Measurements from ENCODE around the gene MYG1.
A peak's percentile ranks its signal among the peaks of the same experiment; 100 is the strongest.

MYG1 gene

DNA sequence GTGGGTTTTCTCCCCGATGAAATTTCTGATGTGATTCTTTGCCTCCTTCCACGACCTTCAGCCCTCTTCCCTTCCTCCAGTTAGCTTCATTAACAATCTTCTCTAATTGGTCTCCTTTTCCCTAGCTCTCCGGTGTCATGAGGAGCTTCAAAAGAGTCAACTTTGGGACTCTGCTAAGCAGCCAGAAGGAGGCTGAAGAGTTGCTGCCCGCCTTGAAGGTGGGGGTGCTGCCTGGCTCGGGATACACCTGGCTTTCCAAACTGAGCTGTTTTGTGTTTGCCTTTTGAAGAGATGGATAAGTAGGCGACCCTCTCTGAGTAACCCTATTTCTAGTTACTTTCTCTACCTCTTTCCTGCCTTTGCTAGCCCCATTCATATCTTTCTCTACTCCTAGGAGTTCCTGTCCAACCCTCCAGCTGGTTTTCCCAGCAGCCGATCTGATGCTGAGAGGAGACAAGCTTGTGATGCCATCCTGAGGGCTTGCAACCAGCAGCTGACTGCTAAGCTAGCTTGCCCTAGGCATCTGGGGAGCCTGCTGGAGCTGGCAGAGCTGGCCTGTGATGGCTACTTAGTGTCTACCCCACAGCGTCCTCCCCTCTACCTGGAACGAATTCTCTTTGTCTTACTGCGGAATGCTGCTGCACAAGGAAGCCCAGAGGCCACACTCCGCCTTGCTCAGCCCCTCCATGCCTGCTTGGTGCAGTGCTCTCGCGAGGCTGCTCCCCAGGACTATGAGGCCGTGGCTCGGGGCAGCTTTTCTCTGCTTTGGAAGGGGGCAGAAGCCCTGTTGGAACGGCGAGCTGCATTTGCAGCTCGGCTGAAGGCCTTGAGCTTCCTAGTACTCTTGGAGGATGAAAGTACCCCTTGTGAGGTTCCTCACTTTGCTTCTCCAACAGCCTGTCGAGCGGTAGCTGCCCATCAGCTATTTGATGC lies 30.6 kb upstream of the MYG1 start:
- Histone ChIP-seq H3K9me3 (ENCODE audit: control insufficient read depth, insufficient read depth, low read depth, low read length) (no peaks in the 10 kb centered on the region), H3K36me3 (ENCODE audit: control insufficient read depth in 2 of 2, insufficient read depth in 1 of 2, low read length in 2 of 2) (peaks cover 22 to 43% of the 10 kb centered on the region in 2 experiments; a peak in 2 of 3 replicates), H3K4me3 (ENCODE audit: low read depth, low read length) (peak overlapping the region; percentile 74), H3K4me1 (ENCODE audit: control insufficient read depth, insufficient read depth, low read length) (peaks cover 5% of the 10 kb centered on the region; the same call in 1 of the 2 replicates), H3K27ac (ENCODE audit: extremely low read depth, low read depth, low read length) (peak overlapping the region; percentile 75; the same call in 1 of the 2 replicates)
- ChIA-PET POLR2A (interaction anchor here (0.6 to 3.8 kb wide), 18 partner anchors 10 to 619 kb away, joined by 3 to 22 read pairs (median 4); partner anchors contain the start of genes CSAD, KRT8, PFDN5 and SPRYD3), CTCF (interaction anchor here (0.5 to 6.7 kb wide), 15 partner anchors 9 to 259 kb away, joined by 3 to 144 read pairs (median 4); partner anchors contain the start of genes AAAS, ITGB7 and PFDN5)
- TF ChIP-seq ZNF341 (tag by site-specific recombination; IDR thresholded peaks at IDR 0.05; ENCODE audit: low read depth): peak; percentile 60
- no peak for TF ChIP-seq ZNF433 (tag by site-specific recombination; IDR thresholded peaks at IDR 0.05; ENCODE audit: low read depth)
- no peak for TF ChIP-seq ZNF785 (tag by site-specific recombination; IDR thresholded peaks at IDR 0.05)
- TF ChIP-seq, protein P1, sequence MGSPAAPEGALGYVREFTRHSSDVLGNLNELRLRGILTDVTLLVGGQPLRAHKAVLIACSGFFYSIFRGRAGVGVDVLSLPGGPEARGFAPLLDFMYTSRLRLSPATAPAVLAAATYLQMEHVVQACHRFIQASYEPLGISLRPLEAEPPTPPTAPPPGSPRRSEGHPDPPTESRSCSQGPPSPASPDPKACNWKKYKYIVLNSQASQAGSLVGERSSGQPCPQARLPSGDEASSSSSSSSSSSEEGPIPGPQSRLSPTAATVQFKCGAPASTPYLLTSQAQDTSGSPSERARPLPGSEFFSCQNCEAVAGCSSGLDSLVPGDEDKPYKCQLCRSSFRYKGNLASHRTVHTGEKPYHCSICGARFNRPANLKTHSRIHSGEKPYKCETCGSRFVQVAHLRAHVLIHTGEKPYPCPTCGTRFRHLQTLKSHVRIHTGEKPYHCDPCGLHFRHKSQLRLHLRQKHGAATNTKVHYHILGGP (tag by site-specific recombination; IDR thresholded peaks at IDR 0.05): peak; percentile 24; the same call in 1 of the 2 replicates
- no peak for TF ChIP-seq ZNF600 (tag by site-specific recombination; IDR thresholded peaks at IDR 0.05)
- TF ChIP-seq SETDB1 (IDR thresholded peaks at IDR 0.05; ENCODE audit: insufficient read length, low read length): no peak
- TF ChIP-seq MYNN (tag by site-specific recombination; IDR thresholded peaks at IDR 0.05; ENCODE audit: borderline replicate concordance): no peak
- no peak for TF ChIP-seq GFI1B (tag by site-specific recombination; IDR thresholded peaks at IDR 0.05)
- TF ChIP-seq PRDM1 (tag by site-specific recombination; IDR thresholded peaks at IDR 0.05): no peak
- TF ChIP-seq YY1 (tag by site-specific recombination; IDR thresholded peaks at IDR 0.05): no peak
- TF ChIP-seq ZNF248 (tag by site-specific recombination; IDR thresholded peaks at IDR 0.05): no peak

DNA sequence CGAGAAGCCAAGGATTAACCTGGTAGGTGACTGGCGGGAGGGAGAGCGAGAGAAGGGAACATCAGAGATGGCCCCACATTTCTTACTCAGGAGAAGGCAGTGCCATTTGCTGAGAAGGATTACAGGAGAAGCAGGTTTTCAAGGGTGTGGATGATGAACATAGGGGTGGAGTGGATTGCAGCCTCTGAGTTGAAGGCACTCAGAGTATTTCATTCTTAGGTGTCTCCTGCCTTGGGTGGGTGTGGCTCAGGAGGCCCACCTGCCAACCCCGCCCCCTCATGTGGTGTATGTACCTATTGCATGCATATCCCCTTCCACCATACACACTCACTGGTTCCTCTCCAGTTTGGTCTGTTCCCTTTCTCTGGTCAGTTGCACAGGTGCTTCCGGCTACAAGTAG lies 25.1 kb upstream of the MYG1 start:
- peaks cover 67 to 90% of the 10 kb centered on the region in 2 experiments for H3K36me3 ChIP-seq (ENCODE audit: control insufficient read depth in 2 of 2, insufficient read depth in 1 of 2, low read length in 2 of 2)
- POLR2A ChIA-PET: no interaction called here
- peak; percentile 80 for TF ChIP-seq KLF1 (tag by site-specific recombination; IDR thresholded peaks at IDR 0.05)
- TF ChIP-seq SCRT2 (tag by site-specific recombination; IDR thresholded peaks at IDR 0.05): no peak
- no peak for TF ChIP-seq ZNF514 (tag by site-specific recombination; IDR thresholded peaks at IDR 0.05)
- TF ChIP-seq, protein P2, sequence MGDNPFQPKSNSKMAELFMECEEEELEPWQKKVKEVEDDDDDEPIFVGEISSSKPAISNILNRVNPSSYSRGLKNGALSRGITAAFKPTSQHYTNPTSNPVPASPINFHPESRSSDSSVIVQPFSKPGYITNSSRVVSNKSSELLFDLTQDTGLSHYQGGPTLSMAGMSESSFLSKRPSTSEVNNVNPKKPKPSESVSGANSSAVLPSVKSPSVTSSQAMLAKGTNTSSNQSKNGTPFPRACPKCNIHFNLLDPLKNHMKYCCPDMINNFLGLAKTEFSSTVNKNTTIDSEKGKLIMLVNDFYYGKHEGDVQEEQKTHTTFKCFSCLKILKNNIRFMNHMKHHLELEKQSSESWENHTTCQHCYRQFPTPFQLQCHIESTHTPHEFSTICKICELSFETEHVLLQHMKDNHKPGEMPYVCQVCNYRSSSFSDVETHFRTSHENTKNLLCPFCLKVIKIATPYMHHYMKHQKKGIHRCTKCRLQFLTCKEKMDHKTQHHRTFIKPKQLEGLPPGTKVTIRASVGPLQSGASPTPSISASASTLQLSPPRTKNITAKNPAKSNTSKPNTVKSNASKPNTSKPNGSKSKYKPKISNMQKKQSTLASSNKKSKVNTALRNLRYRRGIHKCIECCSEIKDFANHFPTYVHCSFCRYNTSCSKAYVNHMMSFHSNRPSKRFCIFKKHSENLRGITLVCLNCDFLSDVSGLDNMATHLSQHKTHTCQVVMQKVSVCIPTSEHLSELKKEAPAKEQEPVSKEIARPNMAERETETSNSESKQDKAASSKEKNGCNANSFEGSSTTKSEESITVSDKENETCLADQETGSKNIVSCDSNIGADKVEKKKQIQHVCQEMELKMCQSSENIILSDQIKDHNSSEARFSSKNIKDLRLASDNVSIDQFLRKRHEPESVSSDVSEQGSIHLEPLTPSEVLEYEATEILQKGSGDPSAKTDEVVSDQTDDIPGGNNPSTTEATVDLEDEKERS (tag by site-specific recombination; IDR thresholded peaks at IDR 0.05): no peak
- TF ChIP-seq ZNF549 (tag by site-specific recombination; IDR thresholded peaks at IDR 0.05): no peak
- TF ChIP-seq HOXD13 (CRISPR knock-in tag; IDR thresholded peaks at IDR 0.05; ENCODE audit: borderline replicate concordance): no peak
- TF ChIP-seq HOXC10 (CRISPR knock-in tag; IDR thresholded peaks at IDR 0.05): no peak
- TF ChIP-seq ZNF830 (tag by site-specific recombination; IDR thresholded peaks at IDR 0.05; ENCODE audit: low read depth): no peak
- TF ChIP-seq ZNF585B (tag by site-specific recombination; IDR thresholded peaks at IDR 0.05): no peak
- TF ChIP-seq KLF9 (tag by site-specific recombination; IDR thresholded peaks at IDR 0.05; ENCODE audit: low read depth): peak; percentile 70
- TF ChIP-seq ZSCAN16 (tag by site-specific recombination; IDR thresholded peaks at IDR 0.05): no peak
- TF ChIP-seq ZSCAN23 (tag by site-specific recombination; IDR thresholded peaks at IDR 0.05): no peak
- TF ChIP-seq, protein P3, sequence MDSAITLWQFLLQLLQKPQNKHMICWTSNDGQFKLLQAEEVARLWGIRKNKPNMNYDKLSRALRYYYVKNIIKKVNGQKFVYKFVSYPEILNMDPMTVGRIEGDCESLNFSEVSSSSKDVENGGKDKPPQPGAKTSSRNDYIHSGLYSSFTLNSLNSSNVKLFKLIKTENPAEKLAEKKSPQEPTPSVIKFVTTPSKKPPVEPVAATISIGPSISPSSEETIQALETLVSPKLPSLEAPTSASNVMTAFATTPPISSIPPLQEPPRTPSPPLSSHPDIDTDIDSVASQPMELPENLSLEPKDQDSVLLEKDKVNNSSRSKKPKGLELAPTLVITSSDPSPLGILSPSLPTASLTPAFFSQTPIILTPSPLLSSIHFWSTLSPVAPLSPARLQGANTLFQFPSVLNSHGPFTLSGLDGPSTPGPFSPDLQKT (IDR thresholded peaks at IDR 0.05; ENCODE audit: borderline replicate concordance, low read depth, low read length): no peak
- no peak overlapping the region for H3K27ac ChIP-seq (ENCODE audit: extremely low read depth, low read depth, low read length)
- H3K9me3 ChIP-seq (ENCODE audit: control insufficient read depth, insufficient read depth, low read depth, low read length): no peaks in the 10 kb centered on the region
- H3K4me3 ChIP-seq (ENCODE audit: low read depth, low read length): no peak overlapping the region
- H3K4me1 ChIP-seq (ENCODE audit: control insufficient read depth, insufficient read depth, low read length): peaks cover 3% of the 10 kb centered on the region; the same call in 1 of the 2 replicates
- CTCF ChIA-PET: no interaction called here

Measured in HEK293 (cell line).